GM18505 (cell line): ENCODE results near the gene HDAC4.

ENCODE experiments used
- ATAC-seq: cut with Tn5 transposase; IDR thresholded peaks from one replicate; pipeline ENCODE4 v1.9.1; 2021; ENCODE audit not compliant: unreplicated experiment
- POLR2A ChIP-seq: IDR thresholded peaks from 4 replicates; pipeline ENCODE4 v1.6.1; 2011; ENCODE audit warnings: borderline replicate concordance; ENCODE audit not compliant: insufficient read depth, insufficient read length; ENCODE audit errors: extremely low read depth

The HDAC4 gene

DNA sequence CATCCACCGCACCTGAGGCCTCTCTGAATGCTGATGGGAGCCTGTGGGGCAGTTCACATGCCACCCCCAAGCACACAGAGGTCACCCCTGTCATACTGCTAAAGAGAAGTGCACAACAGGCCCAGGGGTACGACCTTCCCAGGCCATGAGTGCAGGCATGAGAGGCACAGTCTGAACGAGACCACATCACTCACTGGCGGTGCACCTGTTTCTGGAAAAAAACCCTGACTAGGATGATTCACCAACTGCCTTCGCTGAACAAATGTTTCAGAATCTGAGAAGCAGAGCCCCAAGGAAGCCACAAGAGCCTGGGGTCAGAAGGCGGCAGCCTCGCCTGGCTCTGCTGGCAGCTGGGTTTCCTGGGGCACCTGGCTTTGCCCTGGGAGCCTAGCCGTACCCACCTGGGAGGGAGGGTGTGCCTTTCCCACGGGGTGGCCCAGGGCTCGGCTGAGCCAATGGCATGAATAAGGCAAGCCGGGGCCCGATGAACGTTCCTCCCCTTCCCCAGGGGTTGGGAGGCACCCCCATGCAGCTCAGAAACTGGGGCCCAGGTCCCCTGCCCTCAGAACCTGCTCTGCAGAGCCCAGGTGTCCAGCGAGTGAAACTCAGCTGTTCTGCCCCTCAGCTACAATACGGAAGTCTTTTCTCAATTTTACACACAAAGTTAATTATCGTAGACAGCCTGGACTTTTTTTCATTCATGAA lies 73.8 kb downstream of the HDAC4 start:
- no peak for TF ChIP-seq POLR2A
- ATAC-seq: no peak

DNA sequence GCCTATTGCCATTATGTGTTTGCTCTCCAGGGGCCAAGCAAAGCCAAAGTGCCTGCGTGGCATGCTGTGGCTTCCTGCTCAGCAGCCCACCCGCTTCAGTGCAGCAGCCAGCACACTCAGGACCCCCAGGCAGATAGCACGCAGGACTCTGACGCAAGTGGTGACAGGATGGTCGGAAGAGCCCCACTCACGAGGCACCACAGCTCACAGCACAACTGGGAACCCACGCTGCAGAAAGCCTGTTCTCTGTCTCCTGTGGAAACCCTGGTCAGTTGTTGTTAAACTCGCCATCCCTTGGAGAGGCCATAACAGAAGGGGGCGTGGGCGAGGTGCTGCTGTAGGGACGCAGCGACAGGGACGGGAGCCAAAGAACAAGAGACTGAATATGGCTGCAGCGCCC lies 76.4 kb downstream of the HDAC4 start:
- TF ChIP-seq POLR2A: no peak

DNA sequence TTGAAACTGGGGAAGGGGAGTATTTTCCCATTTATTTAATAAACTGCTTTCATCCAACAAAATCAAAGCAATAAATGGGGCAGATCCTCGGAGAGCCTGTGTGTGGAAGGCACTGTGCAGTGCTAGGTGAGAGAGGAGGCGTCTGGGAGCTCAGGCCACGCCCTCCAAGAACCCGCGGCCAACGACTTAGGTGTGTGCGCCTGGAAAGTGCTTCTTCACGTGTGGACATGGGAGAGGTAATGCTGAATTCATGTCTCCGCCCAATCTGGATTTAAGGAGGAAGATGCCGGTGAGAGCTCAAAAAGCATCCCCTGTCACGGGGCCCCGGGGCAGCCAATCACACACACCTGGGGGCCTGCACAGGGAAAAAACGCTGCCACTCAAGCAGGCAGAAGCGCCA lies 77.4 kb downstream of the HDAC4 start:
- no peak for TF ChIP-seq POLR2A
- ATAC-seq: no peak

More for the DNA sequence above, 76.4 kb downstream of the HDAC4 start:
- no peak for ATAC-seq

DNA sequence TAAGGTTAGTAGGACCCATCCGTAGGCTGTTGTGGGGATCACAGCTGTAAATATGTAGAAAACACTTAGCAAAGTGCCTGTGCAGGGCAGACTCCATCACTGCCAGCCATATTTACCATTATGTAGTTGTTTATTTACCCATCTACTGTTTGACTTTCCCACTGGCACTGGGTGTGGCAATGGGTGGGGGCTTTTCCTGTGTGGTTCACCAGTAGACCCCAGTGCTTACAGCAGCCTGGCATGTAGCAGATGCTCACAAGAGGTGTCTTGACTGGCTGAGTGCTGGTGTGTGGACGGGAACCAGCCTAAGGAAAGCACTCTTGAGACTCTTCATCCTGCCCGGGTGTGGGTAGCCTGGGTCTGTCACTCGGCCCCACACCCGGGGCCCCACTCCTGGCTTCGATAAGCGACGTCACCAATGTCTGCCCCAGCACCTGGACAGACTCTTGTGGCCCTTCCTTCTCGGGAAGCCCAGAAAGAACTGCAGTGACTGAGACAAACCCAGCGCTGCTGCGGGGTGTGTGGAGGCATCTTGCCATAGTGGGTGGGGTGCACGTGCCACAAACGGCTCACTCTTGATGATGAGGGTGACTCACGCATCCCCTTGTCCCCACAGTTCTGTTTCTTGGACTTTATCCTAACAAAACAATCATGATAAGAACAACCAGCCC lies 78.3 kb downstream of the HDAC4 start:
- no peak for TF ChIP-seq POLR2A
- ATAC-seq: no peak

DNA sequence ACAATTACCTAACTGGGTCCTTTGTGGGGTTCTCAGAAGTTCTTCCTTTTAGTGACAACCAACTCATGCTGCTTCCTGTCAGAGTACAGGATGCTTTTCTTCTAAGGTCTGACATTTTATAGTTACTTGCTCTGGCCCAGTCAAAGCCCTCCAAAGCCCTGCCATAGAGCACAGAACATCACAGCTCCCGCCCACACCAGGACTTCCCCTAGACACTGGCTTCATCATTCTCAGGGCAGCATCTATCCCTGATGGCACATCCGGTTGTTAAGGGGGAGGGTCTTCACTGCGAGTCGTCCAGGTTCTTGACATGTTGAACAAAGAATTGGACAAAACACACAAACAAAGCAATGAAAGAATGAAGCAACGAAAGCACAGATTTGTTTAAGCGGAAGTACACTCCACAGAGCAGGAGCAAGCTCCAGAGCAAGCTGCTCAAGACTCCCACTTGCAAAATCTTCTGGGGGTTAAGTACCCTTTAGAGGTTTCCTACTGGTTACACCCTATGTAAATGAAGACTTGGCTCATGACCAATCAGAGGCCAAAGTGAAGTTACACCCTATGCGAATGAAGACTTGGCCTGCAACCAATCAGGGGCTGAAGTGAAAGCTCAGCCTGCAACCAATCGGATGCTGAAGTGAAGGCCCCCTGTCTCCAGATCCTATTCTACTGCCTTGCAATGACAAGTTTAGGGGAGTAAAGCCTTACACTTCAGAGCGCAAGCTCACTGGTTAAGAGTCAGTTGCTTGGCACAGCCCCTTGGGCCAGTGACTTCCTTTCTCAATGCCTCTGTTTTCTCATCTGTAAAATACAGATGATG lies 79.0 kb downstream of the HDAC4 start:
- ATAC-seq: no peak
- no peak for TF ChIP-seq POLR2A

DNA sequence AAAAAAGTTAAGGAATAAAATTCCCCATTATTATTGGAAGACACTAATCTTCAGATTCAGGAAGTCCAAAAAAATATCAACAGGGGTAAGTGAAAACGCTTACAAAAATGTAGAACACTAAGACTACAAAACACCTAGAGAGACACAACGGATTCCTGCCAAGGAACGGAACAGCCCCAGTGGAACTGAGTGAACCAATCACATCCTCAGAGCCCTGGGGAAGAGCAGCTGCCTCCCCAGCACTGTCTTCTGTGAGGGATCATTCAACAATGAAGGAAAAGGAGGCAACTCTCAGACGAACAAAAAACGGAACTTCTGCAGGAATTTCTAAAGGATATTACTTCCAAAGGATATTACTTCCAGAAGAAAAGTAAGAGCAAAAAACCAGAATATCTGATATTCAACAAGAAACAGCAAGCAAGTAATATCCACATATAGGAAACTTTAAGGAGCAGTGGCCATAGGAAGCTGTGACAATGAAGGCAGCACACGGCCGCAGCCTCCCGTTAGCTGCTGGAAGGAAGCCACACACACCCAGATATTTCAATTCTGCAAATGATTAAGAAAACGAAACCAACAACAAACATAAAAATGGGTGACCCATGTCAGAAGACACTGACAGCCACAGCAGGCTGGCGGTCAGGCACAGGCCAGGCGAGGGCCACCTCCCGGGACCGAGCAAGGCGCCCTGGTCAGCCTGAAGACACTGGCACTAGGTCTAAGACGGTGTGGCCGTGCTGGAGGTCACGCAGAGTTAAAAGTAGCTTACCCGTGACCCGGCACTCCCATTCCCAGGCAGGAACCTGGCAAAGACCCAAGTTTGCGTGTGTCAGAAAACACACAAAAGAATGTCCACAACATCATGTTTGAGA lies 81.8 kb downstream of the HDAC4 start:
- TF ChIP-seq POLR2A: no peak
- ATAC-seq: no peak

DNA sequence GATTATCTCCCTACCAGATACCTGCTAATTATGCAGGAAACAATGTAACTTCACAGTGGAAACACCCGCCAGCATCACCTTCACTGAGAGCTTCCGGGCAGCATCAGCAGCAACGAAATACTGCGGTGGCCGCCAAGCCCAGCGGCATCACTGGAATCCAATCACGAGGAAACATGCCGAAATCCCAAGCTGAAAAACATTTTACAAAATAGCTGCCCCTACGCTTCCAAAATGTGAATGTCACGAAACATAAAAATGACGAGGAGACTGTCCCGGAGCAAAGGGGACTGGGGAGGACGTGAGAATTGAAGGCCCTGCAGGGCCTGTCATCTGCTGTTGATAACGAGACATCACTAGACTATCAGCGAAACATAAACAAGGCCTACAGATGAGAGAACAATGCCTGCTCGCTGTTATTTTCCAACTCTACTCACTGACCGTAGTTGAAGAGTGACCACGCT lies 82.6 kb downstream of the HDAC4 start:
- no peak for ATAC-seq
- no peak for TF ChIP-seq POLR2A

DNA sequence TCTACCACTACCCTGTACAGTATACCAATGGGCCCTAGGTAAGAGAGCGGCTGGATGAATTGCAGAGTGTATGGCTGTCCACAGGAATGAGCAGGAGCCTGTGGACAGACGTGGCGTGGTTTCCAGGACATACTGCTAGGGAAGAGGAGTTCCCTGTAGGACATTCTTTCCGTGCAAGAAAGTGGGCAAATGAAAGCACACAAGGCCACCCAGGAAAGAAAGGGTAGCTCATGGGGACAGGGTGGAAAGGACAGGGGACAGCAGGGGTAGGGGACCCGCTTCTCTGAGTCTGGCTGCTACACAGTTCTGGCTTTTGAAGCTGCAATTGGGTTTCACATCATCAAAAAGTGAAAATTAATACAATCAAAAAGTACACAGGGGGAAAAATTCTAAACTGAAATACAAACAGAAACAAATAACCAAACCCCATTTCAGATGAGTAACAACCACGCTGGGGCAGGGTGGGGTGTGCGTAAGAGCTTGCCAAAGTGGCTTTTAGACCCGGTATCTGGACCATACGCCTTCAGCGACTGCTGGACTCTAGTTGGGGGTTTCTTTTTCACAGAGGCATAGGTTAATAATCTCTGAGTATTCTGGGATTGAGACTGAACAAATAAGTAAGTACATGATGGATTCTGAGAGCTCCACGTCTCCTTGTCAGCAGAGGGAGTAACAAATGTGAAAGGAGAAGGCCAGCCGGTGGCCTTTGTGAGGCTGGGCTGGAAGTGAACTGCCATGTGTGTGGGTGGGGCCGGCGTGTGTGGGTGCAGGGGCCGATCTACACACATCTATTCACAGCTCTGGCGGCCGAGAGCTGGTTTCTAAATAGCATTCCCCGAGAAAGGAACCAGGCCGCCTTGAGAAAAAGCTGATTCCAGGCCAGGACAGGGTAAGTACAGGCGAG lies 84.0 kb downstream of the HDAC4 start:
- TF ChIP-seq POLR2A: no peak
- ATAC-seq: no peak

DNA sequence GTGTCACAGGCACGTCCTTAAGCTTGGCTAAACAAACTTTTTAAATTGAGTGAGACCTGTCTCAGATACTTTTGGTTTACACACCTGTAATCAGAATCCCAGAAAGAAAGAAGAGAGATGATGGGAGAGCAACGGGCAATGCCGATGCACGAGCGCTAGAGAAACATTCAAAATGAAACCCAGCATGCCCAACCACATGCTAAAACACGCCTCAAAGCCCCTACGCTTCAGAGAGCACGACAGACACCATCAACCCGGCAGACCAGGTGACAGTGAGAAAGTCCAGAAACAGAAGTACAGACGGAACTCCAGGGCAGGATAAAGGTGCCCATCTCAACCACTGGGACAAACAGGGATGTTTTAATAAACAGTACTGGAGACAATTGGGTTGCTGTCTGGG lies 85.5 kb downstream of the HDAC4 start:
- no peak for ATAC-seq
- no peak for TF ChIP-seq POLR2A

DNA sequence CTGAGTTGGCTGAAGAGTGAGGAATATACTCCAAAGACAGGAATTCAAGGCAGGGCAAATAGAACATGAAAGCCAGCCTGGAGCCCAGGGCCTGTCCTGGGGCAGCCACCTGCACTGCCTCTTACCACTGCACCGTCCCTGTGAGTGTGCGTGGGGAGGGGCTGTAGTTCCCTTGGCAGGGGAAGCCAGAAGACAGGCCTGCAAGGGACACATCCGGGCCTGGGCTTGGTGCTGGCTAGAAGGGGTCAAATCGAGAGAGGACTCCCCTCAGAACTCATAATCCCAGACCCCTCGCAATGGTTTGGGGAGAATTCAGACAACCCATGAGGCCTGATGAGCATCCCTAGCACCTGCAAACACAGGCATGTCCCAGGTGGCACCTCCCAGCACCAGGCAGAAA lies 87.0 kb downstream of the HDAC4 start:
- no peak for ATAC-seq
- no peak for TF ChIP-seq POLR2A

DNA sequence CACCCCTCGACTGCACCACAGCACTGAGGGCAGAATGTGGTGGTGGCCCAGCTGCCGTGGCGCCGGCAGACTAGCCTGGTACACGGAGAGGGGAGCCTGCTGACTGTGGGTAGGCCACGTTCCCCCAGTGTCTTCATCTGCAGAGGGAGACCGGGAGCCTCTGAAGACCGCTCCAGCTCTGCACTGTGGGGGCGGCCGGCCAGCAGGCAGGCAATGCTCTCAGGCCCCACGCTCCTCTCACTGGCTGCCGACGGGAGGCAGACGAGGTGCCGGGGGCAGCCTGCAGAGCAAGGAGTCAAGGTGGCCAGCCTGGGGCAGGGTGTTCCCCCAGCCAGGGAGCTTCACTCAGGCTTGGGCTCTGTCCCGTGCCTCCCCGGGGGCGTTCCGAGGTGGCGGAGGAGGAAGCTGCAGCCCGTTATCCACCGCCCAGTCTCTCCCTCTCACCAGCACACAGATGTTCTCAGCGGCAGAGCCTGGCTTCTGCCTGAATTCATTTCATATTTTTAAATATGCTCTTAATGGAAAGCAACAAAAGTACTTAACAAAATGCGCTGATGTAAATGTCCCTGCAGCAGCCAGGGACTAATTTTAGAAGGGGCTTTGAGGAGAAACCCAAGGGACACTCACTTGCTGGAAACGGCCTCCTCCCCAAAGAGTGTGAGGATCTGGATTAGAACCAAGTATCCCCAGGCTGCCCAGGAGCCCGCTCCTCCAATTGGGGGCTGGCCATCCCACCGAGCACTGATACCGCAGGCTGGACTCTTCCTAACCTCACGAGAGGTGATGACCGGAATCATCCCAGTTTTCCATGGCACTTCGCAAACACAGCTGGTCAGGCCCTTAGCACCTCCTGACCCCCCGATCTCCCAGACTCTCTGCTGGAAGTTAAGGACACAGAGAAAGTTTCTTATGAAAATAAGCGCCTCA lies 87.8 kb downstream of the HDAC4 start:
- no peak for TF ChIP-seq POLR2A
- ATAC-seq: no peak
